GM12878 (cell line): Measurements from ENCODE around the gene LONRF3. TPM values are rescaled to one million over a fixed set of nuclear protein-coding genes. Genes with fewer than 3 reads are reported as not detected.

Source experiments
- ATAC-seq: fragments of 200-7000 bp; cut with Tn5 transposase; 3 replicates; pipeline ENCODE4 v1.9.1; 2020; ENCODE audit warnings: mild to moderate bottlenecking, moderate library complexity
- BruUV-seq: library from RNA; stranded (reverse); fragments of 400-500 nt; replicated peaks from 2 replicates; lab custom pipeline; 2021; lab: Mats Ljungman, UMichigan
- CTCF ChIA-PET: fragments of 300-600 bp; sonication (Branson Sonifier 250); formaldehyde crosslinking; extraction: SDS; loops from one replicate; lab custom pipeline; 2021; ENCODE audit warnings: inconsistent platforms; lab: Yijun Ruan, JAX
- POLR2A ChIA-PET: fragments of 350-600 bp; formaldehyde crosslinking; extraction: SDS; loops from one replicate; lab custom pipeline; 2021; ENCODE audit warnings: inconsistent platforms; lab: Charles Lee
- RAD21 ChIA-PET: fragments of 300-600 bp; sonication (Branson Sonifier 250); formaldehyde crosslinking; loops from one replicate; lab custom pipeline; 2023; ENCODE audit warnings: antibody characterized with exemption; ENCODE audit not compliant: unreplicated experiment; lab: Charles Lee
- SMC1A ChIA-PET: fragments of 300-600 bp; sonication (Branson Sonifier 250); formaldehyde crosslinking; loops from one replicate; lab custom pipeline; 2023; ENCODE audit not compliant: unreplicated experiment, uncharacterized antibody; lab: Charles Lee
- DNase-seq: peaks from one replicate; pipeline ENCODE4 v3.0.0-alpha.2; 2011; ENCODE audit warnings: low read depth, low spot score
- FAIRE-seq: peaks from 3 replicates; lab custom pipeline; 2011; peaks lifted over from hg19 to GRCh38; lab: Jason Lieb, UNC
- H2AFZ ChIP-seq: 2 replicates; pipeline ENCODE4 v1.6.0; 2011; ENCODE audit warnings: low read depth, low read length, control low read depth; ENCODE audit not compliant: control insufficient read depth
- H3K27ac ChIP-seq: 2 replicates; pipeline ENCODE4 v1.5.1; 2011; ENCODE audit warnings: control low read depth; ENCODE audit not compliant: control insufficient read depth, insufficient read depth
- H3K27me3 ChIP-seq, 2 experiments: replicated peaks in 1 of 2; 2 replicates each; pipeline versions ENCODE4 v1.6.0 to v1.6.1; 2011; ENCODE audit warnings: low read length in 1 of 2; ENCODE audit not compliant: control insufficient read depth in 2 of 2, insufficient read depth in 2 of 2
- H3K36me3 ChIP-seq, 2 experiments: 2 replicates each; pipeline ENCODE4 v1.5.1; 2011; ENCODE audit warnings: low read length in 1 of 2; ENCODE audit not compliant: control insufficient read depth in 2 of 2, insufficient read depth in 2 of 2
- H3K4me1 ChIP-seq: 2 replicates; pipeline ENCODE4 v1.6.1; 2011; ENCODE audit warnings: mild to moderate bottlenecking, low read length, moderate library complexity, mixed read lengths; ENCODE audit not compliant: control insufficient read depth, insufficient read depth
- H3K4me2 ChIP-seq: 2 replicates; pipeline ENCODE4 v1.6.0; 2011; ENCODE audit warnings: control low read depth; ENCODE audit not compliant: control insufficient read depth, insufficient read depth
- H3K4me3 ChIP-seq: fragments of 200-600 bp; sonication (generic); 2 replicates; pipeline ENCODE4 v1.5.1; 2016
- H3K79me2 ChIP-seq: 2 replicates; pipeline ENCODE4 v1.6.0; 2011; ENCODE audit warnings: low read length; ENCODE audit not compliant: control insufficient read depth, insufficient read depth
- H3K9ac ChIP-seq: 2 replicates; pipeline ENCODE4 v1.8.0; 2011; ENCODE audit warnings: low read length, control low read depth, mixed read lengths; ENCODE audit not compliant: control insufficient read depth, insufficient read depth
- H3K9me3 ChIP-seq: replicated peaks from 3 replicates; pipeline ENCODE4 v1.5.1; 2011; ENCODE audit warnings: mild to moderate bottlenecking, low read length; ENCODE audit not compliant: control insufficient read depth, insufficient read depth
- H4K20me1 ChIP-seq: 2 replicates; pipeline ENCODE4 v1.6.0; 2011; ENCODE audit not compliant: control insufficient read depth, insufficient read depth
- ASH2L ChIP-seq: fragments of 300-600, 200-600 bp; sonication (generic); IDR thresholded peaks from 2 replicates; pipeline ENCODE4 v1.6.1; 2017; ENCODE audit warnings: low read depth, mild to moderate bottlenecking, borderline replicate concordance
- BACH1 ChIP-seq: fragments of 450-650 bp; IDR thresholded peaks from 2 replicates; pipeline ENCODE4 v1.6.1; 2017; ENCODE audit warnings: mild to moderate bottlenecking, borderline replicate concordance
- CREM ChIP-seq: IDR thresholded peaks from 2 replicates; pipeline ENCODE4 v1.6.1; 2014; ENCODE audit warnings: antibody characterized with exemption, low read depth
- EGR1 ChIP-seq, 2 experiments: IDR thresholded peaks; 1 replicate in 1 of 2; 2 replicates in 1 of 2; pipeline ENCODE4 v1.6.1; 2011 to 2012; ENCODE audit warnings: low read depth in 2 of 2, low read length in 2 of 2, borderline replicate concordance in 1 of 2, mild to moderate bottlenecking in 1 of 2, moderate library complexity in 1 of 2
- IKZF1 ChIP-seq: fragments of 450-650 bp; conservative IDR thresholded peaks from 2 replicates; pipeline ENCODE4 v1.6.1; 2017; ENCODE audit warnings: antibody characterized with exemption, mild to moderate bottlenecking
- KDM1A ChIP-seq: fragments of 200-600 bp; sonication (generic); IDR thresholded peaks from 2 replicates; pipeline ENCODE4 v1.6.1; 2016; ENCODE audit warnings: borderline replicate concordance
- LARP7 ChIP-seq: fragments of 450-650 bp; IDR thresholded peaks from 2 replicates; pipeline ENCODE4 v1.6.1; 2017; ENCODE audit warnings: mild to moderate bottlenecking
- SMAD1 ChIP-seq: fragments of 450-650 bp; IDR thresholded peaks from 2 replicates; pipeline ENCODE4 v1.6.1; 2018; ENCODE audit warnings: mild to moderate bottlenecking, low read depth; ENCODE audit not compliant: partially characterized antibody
- ZNF207 ChIP-seq: fragments of 450-650 bp; IDR thresholded peaks from 2 replicates; pipeline ENCODE4 v1.6.1; 2014; ENCODE audit warnings: antibody characterized with exemption, mild to moderate bottlenecking, borderline replicate concordance
- ZNF24 ChIP-seq: fragments of 450-650 bp; IDR thresholded peaks from 2 replicates; pipeline ENCODE4 v1.6.1; 2017; ENCODE audit warnings: antibody characterized with exemption, mild to moderate bottlenecking
- WGBS: methylation state at CpG from one replicate; pipeline ENCODE4 v1.1.6; 2016; ENCODE audit warnings: low lambda C conversion rate; ENCODE audit not compliant: insufficient replicate concordance, insufficient coverage; ENCODE audit errors: missing lambda C conversion rate; 5-methylcytosine and 5-hydroxymethylcytosine counted together
- in situ Hi-C: fragments of 300-500 bp; cut with MboI; formaldehyde crosslinking; loops from 9 replicates; pipeline ENCODE4 v1.14.3; 2018; ENCODE audit warnings: mixed read lengths
- intact Hi-C: fragments of 100-400 bp; cut with micrococcal nuclease; formaldehyde crosslinking; loops from one replicate; pipeline ENCODE4 v1.14.2; 2022; ENCODE audit not compliant: unreplicated experiment
- polyA plus RNA-seq, 11 experiments: library from polyadenylated mRNA; depleted of rRNA in 4 of 11; unstranded in 6 of 11; stranded (reverse) in 5 of 11; fragments of >200 nt; fragmentation: Nextera tagmentation in 4 of 11; fragmentation: Illumina TruSeq in 1 of 11; extraction: Ambion mirVana in 4 of 11; extraction: Trizol in 1 of 11; gene quantifications; 1 replicate in 1 of 11; 2 replicates in 10 of 11; pipeline versions ENCODE4 v1.2.1 to v1.2.3, GENCODE V29; 2011 to 2016; ENCODE audit warnings: inconsistent platforms in 2 of 11, missing spikeins in 2 of 11, low read depth in 1 of 11
- total RNA-seq, 4 experiments: library from RNA; depleted of rRNA in 3 of 4; stranded (reverse); fragments of >200 nt in 3 of 4; fragmentation: Illumina TruSeq in 1 of 4; extraction: Trizol in 1 of 4; gene quantifications; 2 replicates each; pipeline versions ENCODE4 v1.2.1 to v1.2.3, GENCODE V29; 2013 to 2021
- TF ChIP-seq, protein P1 (sequence below): fragments of 450-650 bp; IDR thresholded peaks from 2 replicates; pipeline ENCODE4 v1.6.1; 2014; ENCODE audit warnings: mild to moderate bottlenecking
- TF ChIP-seq, protein P2 (sequence below): IDR thresholded peaks from 2 replicates; pipeline ENCODE4 v1.6.1; 2012; ENCODE audit warnings: mild to moderate bottlenecking, low read depth, low read length
- TF ChIP-seq, protein P3 (sequence below): fragments of 450-650 bp; IDR thresholded peaks from 2 replicates; pipeline ENCODE4 v1.6.1; 2016; ENCODE audit warnings: mild to moderate bottlenecking

The LONRF3 gene
- total and polyA plus RNA-seq, 10 of the 15 experiments (the other 5 are each of a cell fraction or from before 2014, with no cell fraction given): 0.05 to 0.23 (median 0.09) TPM; not detected in 3

DNA sequence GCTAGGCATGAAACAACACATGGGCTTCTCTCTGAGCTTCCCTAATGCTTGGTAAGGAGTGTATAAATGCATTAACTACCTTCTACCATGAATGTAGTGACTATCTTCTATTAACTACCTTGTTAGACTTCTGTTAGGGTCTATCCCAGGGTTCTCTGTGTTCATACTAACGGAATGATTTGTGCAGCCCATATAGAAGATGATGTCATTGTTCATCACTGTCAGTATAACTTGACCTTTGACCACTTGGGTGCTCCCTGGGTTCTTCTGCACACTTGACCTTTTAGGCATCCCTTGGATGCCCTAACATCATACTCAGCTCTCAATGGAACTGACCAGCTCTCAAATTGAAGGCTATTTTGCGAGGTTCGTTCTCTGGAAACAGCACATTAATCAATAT, 67.6 kb downstream of the LONRF3 start:
- TF ChIP-seq, protein P1, sequence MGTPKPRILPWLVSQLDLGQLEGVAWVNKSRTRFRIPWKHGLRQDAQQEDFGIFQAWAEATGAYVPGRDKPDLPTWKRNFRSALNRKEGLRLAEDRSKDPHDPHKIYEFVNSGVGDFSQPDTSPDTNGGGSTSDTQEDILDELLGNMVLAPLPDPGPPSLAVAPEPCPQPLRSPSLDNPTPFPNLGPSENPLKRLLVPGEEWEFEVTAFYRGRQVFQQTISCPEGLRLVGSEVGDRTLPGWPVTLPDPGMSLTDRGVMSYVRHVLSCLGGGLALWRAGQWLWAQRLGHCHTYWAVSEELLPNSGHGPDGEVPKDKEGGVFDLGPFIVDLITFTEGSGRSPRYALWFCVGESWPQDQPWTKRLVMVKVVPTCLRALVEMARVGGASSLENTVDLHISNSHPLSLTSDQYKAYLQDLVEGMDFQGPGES: no peak
- no peak for TF ChIP-seq EGR1 (IDR thresholded peaks at IDR 0.05; ENCODE audit: borderline replicate concordance in 1 of 2, low read depth in 2 of 2, low read length in 2 of 2)
- TF ChIP-seq CREM: no peak
- TF ChIP-seq ZNF207: no peak
- TF ChIP-seq, protein P2, sequence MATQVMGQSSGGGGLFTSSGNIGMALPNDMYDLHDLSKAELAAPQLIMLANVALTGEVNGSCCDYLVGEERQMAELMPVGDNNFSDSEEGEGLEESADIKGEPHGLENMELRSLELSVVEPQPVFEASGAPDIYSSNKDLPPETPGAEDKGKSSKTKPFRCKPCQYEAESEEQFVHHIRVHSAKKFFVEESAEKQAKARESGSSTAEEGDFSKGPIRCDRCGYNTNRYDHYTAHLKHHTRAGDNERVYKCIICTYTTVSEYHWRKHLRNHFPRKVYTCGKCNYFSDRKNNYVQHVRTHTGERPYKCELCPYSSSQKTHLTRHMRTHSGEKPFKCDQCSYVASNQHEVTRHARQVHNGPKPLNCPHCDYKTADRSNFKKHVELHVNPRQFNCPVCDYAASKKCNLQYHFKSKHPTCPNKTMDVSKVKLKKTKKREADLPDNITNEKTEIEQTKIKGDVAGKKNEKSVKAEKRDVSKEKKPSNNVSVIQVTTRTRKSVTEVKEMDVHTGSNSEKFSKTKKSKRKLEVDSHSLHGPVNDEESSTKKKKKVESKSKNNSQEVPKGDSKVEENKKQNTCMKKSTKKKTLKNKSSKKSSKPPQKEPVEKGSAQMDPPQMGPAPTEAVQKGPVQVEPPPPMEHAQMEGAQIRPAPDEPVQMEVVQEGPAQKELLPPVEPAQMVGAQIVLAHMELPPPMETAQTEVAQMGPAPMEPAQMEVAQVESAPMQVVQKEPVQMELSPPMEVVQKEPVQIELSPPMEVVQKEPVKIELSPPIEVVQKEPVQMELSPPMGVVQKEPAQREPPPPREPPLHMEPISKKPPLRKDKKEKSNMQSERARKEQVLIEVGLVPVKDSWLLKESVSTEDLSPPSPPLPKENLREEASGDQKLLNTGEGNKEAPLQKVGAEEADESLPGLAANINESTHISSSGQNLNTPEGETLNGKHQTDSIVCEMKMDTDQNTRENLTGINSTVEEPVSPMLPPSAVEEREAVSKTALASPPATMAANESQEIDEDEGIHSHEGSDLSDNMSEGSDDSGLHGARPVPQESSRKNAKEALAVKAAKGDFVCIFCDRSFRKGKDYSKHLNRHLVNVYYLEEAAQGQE: no peak
- no peak for TF ChIP-seq ASH2L
- TF ChIP-seq, protein P3, sequence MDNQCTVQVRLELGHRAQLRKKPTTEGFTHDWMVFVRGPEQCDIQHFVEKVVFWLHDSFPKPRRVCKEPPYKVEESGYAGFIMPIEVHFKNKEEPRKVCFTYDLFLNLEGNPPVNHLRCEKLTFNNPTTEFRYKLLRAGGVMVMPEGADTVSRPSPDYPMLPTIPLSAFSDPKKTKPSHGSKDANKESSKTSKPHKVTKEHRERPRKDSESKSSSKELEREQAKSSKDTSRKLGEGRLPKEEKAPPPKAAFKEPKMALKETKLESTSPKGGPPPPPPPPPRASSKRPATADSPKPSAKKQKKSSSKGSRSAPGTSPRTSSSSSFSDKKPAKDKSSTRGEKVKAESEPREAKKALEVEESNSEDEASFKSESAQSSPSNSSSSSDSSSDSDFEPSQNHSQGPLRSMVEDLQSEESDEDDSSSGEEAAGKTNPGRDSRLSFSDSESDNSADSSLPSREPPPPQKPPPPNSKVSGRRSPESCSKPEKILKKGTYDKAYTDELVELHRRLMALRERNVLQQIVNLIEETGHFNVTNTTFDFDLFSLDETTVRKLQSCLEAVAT: no peak
- no peak for TF ChIP-seq KDM1A
- TF ChIP-seq ZNF24: no peak
- no peak for TF ChIP-seq BACH1
- no peak for TF ChIP-seq IKZF1
- no peak for TF ChIP-seq SMAD1
- TF ChIP-seq LARP7: no peak
- no peak overlapping the region for H3K4me2 ChIP-seq
- in situ Hi-C loops: no loop called here
- 17% methylated on average over 3 of the region's 3 CpGs for whole genome bisulfite sequencing
- no peaks in the 10 kb centered on the region for H3K4me1 ChIP-seq
- H3K36me3 ChIP-seq: no peaks in the 10 kb centered on the region
- FAIRE-seq (no peak), ATAC-seq (no peak), DNase-seq (no peak)
- intact Hi-C loops: no loop called here
- ChIA-PET RAD21 (no interaction called here), CTCF (no interaction called here), POLR2A (no interaction called here), SMC1A (interaction anchor here (0.7 kb wide), 1 partner anchor 62 kb away, joined by 3 read pairs; no protein-coding TSS in a partner anchor)
- H2AFZ ChIP-seq: no peak overlapping the region
- no peak overlapping the region for H3K27ac ChIP-seq
- no peaks in the 10 kb centered on the region for H3K79me2 ChIP-seq
- H3K9me3 ChIP-seq: no peaks in the 10 kb centered on the region
- no peak overlapping the region for H3K4me3 ChIP-seq
- no peaks in the 10 kb centered on the region for H4K20me1 ChIP-seq
- no peaks in the 10 kb centered on the region; a peak in 1 of 4 replicates for H3K27me3 ChIP-seq
- BruUV-seq: no TSS peak
- no peak overlapping the region for H3K9ac ChIP-seq
